Measurements from ENCODE around the gene SAMD10. TPM values are rescaled to one million over a fixed set of nuclear protein-coding genes. Genes with fewer than 3 reads are reported as not detected.
"Not testable (repeated sequence)": the region's sequence is repeated elsewhere in the genome, so short reads cannot be mapped to it uniquely, and the experiment has no call there.

The SAMD10 gene
- total and polyA plus RNA-seq, 12 donors, result 1.1 to 8.8 (median 4.4) TPM

DNA sequence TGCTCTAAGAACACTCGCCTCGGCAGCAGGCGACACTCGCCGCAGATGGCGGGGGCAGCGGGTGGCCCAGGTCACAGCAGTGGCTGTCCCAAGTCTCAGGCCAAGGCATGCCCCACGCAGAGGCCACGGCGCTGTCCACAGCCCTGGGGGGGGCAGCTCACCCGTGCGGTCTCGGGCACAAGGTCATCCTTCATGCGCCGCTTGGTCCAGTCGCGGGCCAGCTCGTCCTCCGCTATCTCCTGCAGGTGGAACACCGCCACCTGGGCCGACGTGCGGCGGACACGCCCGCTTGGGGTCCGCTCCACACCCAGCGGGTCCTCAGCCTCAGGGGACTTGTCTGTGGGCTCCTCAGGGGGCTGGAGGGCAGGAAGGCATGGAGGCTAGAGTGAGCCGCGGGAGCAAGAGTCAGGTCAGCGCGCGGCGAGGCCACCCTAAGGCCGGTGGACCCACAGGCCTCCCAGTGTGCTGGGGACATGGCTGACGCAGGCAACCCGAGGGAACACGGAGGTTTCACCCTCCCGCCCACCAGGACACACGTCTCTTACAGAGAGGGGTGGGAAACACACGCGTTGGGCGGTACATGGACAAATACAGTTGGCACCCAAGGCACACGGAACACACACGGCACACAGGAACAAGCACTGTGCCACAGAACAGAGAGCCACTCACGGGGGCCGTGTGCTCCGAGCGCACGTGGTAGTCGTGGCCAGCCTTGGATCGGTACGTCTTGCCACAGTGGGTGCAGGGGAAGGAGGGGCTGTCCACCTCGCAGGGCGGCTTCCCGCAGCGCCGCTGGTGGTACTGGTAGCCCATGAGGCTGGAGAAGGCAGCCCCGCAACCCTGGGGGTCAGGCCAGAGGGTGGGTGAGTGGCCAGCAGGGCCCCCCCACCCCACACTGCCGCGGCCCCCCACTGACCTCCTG, 16.8 kb downstream of the SAMD10 start:
- intact Hi-C loops (cut with DNase I), result no loop called here
- no peak for DNase-seq
- no peaks in the 10 kb centered on the region for H3K27me3 ChIP-seq
- H3K4me3 ChIP-seq, result no peak overlapping the region
- WGBS, 4 donors, result 93 to 96% (median 94%) methylated on average over 28 to 61 of the region's 61 CpGs
- no peak overlapping the region for H3K27ac ChIP-seq
- H3K36me3 ChIP-seq (replicated peaks in 1 of 2), result peaks cover 0 to 60% of the 10 kb centered on the region in 2 donors
- no peak for TF ChIP-seq POLR2A (IDR thresholded peaks at IDR 0.05)
- TF ChIP-seq, protein P1, sequence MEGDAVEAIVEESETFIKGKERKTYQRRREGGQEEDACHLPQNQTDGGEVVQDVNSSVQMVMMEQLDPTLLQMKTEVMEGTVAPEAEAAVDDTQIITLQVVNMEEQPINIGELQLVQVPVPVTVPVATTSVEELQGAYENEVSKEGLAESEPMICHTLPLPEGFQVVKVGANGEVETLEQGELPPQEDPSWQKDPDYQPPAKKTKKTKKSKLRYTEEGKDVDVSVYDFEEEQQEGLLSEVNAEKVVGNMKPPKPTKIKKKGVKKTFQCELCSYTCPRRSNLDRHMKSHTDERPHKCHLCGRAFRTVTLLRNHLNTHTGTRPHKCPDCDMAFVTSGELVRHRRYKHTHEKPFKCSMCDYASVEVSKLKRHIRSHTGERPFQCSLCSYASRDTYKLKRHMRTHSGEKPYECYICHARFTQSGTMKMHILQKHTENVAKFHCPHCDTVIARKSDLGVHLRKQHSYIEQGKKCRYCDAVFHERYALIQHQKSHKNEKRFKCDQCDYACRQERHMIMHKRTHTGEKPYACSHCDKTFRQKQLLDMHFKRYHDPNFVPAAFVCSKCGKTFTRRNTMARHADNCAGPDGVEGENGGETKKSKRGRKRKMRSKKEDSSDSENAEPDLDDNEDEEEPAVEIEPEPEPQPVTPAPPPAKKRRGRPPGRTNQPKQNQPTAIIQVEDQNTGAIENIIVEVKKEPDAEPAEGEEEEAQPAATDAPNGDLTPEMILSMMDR (IDR thresholded peaks at IDR 0.05), result no peak
- H3K9me3 ChIP-seq (replicated peaks in 1 of 3), result no peaks in the 10 kb centered on the region
- H3K4me1 ChIP-seq (replicated peaks in 1 of 2), result no peaks in the 10 kb centered on the region

DNA sequence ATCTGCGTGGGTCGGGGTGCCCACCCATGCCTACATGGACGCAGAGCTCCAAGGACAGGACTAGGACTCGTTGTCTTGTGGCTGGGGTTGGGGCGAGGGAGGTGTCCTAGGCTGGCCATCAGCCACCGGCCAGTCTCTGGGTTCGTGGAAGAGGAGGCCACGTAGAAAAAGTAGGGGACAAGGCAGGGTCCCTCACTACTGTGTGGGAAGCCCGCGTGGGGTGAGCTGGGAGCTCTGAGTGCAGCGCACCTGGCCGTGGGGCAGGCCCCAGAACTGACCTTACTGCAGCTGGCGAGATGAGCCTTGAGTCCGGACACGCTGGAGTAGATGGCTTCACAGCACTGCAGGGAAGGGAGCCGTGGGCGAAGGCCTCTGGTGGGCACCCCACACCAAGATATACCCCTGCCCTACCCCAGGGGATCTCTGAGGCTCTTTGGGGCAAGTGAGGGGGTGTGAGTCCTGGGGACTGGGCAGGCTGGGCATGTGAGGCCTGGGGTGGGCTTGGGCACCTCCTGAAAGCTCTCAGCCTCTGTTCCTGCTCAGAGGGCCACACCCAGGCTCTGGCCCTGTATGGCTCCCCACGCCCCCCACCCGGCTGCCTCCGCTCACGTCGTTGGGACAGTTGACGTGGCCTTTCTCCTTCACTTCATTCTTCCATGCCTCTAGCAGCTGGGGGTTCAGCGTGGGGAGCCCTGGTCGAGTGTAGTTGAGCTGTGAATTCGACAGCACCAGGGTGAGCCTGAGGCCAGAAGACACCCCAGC, 17.6 kb downstream of the SAMD10 start:
- no peaks in the 10 kb centered on the region for H3K9me3 ChIP-seq (replicated peaks in 1 of 3)
- no peak overlapping the region for H3K4me3 ChIP-seq
- intact Hi-C loops (cut with DNase I), result no loop called here
- H3K36me3 ChIP-seq (replicated peaks in 1 of 2), result peaks cover 0 to 56% of the 10 kb centered on the region in 2 donors
- no peak overlapping the region for H3K27ac ChIP-seq
- no peak for TF ChIP-seq POLR2A (IDR thresholded peaks at IDR 0.05)
- TF ChIP-seq, protein P1 (IDR thresholded peaks at IDR 0.05), result no peak
- 89 to 91% (median 90%) methylated on average over 12 to 26 of the region's 26 CpGs for WGBS, 4 donors
- H3K27me3 ChIP-seq, result no peaks in the 10 kb centered on the region
- DNase-seq, result no peak
- peaks cover 0 to 6% of the 10 kb centered on the region in 2 donors for H3K4me1 ChIP-seq (replicated peaks in 1 of 2)

DNA sequence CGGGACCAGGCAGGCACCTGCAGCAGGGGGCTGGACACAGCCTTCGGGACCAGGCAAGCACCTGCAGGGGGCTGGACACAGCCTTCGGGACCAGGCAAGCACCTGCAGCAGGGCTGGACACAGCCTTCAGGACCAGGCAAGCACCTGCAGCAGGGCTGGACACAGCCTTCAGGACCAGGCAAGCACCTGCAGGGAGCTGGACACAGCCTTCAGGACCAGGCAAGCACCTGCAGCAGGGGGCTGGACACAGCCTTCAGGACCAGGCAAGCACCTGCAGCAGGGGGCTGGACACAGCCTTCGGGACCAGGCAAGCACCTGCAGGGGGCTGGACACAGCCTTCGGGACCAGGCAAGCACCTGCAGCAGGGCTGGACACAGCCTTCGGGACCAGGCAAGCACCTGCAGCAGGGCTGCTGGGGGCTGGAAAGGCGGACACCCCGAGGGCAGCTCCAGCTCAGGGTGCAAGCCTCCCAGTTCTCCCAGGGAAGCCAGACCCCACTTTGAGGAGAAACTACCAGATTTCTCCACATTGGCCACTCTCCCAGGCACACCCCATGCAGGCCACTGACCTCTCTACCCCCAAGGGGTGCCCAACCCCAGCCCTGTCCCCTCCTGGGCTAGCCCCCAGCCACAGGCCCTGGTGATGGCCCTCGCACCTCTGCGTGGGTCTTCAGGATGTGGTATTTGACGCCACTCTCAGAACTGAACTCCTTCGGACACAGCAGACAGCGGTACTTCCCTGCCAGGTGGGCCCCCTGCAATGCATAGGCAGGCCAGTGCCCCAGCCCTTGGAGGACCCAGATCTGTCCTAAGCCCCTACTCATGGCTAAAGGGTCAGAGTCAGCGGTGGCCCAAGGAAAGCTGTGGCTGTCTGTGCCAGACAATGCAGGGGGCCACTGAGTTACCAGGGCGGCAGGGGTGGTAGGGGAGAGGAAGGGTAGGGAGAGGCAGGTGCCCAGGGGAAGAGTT, 18.5 kb downstream of the SAMD10 start:
- intact Hi-C loops (cut with DNase I), result not testable (repeated sequence)
- peaks cover 0 to 47% of the 10 kb centered on the region in 2 donors for H3K36me3 ChIP-seq (replicated peaks in 1 of 2)

DNA sequence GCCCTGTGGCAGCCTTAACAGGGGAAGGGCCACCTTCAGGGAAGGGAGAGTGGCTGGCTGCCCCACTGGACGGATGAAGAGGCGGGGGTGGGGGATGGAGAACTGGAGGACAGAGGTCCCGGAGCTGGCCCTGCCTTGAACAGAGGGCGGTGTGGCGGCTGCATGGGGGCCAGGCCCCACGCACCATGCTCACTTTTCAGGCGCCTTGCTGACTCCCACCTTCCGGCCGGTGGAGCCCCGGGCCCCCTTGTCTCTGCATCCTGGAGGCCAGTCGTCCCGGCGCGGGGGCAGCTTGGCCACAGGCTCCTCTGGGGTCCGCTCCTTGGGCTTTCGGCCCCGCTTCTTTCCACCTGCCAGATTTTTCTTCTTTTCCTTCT, 19.8 kb downstream of the SAMD10 start:
- Histone ChIP-seq H3K9me3 (replicated peaks in 1 of 3) (no peaks in the 10 kb centered on the region), H3K4me1 (replicated peaks in 1 of 2) (peaks cover 0 to 15% of the 10 kb centered on the region in 2 donors), H3K4me3 (no peak overlapping the region), H3K27ac (no peak overlapping the region), H3K36me3 (replicated peaks in 1 of 2) (peaks cover 0 to 47% of the 10 kb centered on the region in 2 donors), H3K27me3 (no peaks in the 10 kb centered on the region)
- intact Hi-C loops (cut with DNase I), result no loop called here
- TF ChIP-seq, protein P1 (IDR thresholded peaks at IDR 0.05), result no peak
- no peak for DNase-seq
- 86 to 95% (median 91%) methylated on average over 16 to 17 of the region's 17 CpGs for WGBS, 4 donors

More for the DNA sequence above, 18.5 kb downstream of the SAMD10 start:
- not testable (repeated sequence) for DNase-seq; H3K4me1 ChIP-seq (replicated peaks in 1 of 2); H3K9me3 ChIP-seq (replicated peaks in 1 of 3); H3K27ac ChIP-seq; H3K27me3 ChIP-seq; H3K4me3 ChIP-seq
- 81 to 96% (median 91%) methylated on average over 7 to 14 of the region's 15 CpGs for WGBS, 4 donors

Data from adrenal gland (tissue), 12 donors.